CD8-positive, alpha-beta memory T cell (primary cell): ENCODE measurements around the gene ARSH. TPM values are rescaled to one million over a fixed set of nuclear protein-coding genes. Genes with fewer than 3 reads are reported as not detected.

Experiments
- polyA plus RNA-seq: library from polyadenylated mRNA; unstranded; fragments of 300-500 nt; fragmentation: Illumina TruSeq; gene quantifications from one replicate; pipeline ENCODE4 v1.2.3, GENCODE V29; 2021
- total RNA-seq, 2 experiments: library from RNA; stranded (reverse); gene quantifications; one replicate each; pipeline ENCODE4 v1.2.3, GENCODE V29; 2021

ARSH gene
- total and polyA plus RNA-seq, 3 experiments from 2014 or later: not detected

Other genes starting within 250 kb of the ARSH start
- not detected for gene GYG2, start 177.6 kb upstream of the ARSH start, total RNA-seq
- not detected for gene GYG2, start 177.6 kb upstream of the ARSH start, polyA plus RNA-seq
- gene ARSD, start 77.2 kb upstream of the ARSH start, total RNA-seq: 1 to 10 TPM; 1.6 to 2.2 TPM
- gene ARSD, start 77.2 kb upstream of the ARSH start, polyA plus RNA-seq: 4.0 TPM
- gene ARSF, start 34.9 kb downstream of the ARSH start, total RNA-seq: not detected
- gene ARSF, start 34.9 kb downstream of the ARSH start, polyA plus RNA-seq: not detected